OCI-LY7 (cell line): ENCODE measurements around the gene ALKBH3. TPM values are rescaled to one million over a fixed set of nuclear protein-coding genes. Genes with fewer than 3 reads are reported as not detected.

Experiments
- BruUV-seq: library from RNA; stranded (reverse); fragments of 400-500 nt; replicated peaks from 2 replicates; lab custom pipeline; 2021; lab: Mats Ljungman, UMichigan
- CTCF ChIA-PET: fragments of 300-600 bp; sonication (Branson Sonifier 250); formaldehyde crosslinking; loops from one replicate; lab custom pipeline; 2022; ENCODE audit warnings: antibody characterized with exemption; ENCODE audit not compliant: unreplicated experiment; lab: Charles Lee
- POLR2A ChIA-PET: fragments of 300-600 bp; sonication (Branson Sonifier 250); formaldehyde crosslinking; loops from one replicate; lab custom pipeline; 2022; ENCODE audit warnings: antibody characterized with exemption; lab: Charles Lee
- DNase-seq: peaks from one replicate; pipeline ENCODE4 v3.0.0-alpha.2; 2015; ENCODE audit warnings: low spot score
- H2AFZ ChIP-seq: fragments of 200-600 bp; sonication (generic), shearing (Covaris generic); 2 replicates; pipeline ENCODE4 v1.6.1; 2014; ENCODE audit warnings: mild to moderate bottlenecking, antibody characterized with exemption, low read length, moderate library complexity
- H3K27ac ChIP-seq: fragments of 200-600 bp; sonication (generic); 2 replicates; pipeline ENCODE4 v1.5.1; 2014; ENCODE audit warnings: mixed run types, low read depth, mild to moderate bottlenecking, moderate library complexity, low read length, inconsistent platforms; ENCODE audit not compliant: poor library complexity, severe bottlenecking
- H3K36me3 ChIP-seq: fragments of 200-600 bp; sonication (generic); 2 replicates; pipeline ENCODE4 v1.6.1; 2014; ENCODE audit warnings: mild to moderate bottlenecking, antibody characterized with exemption, low read length, moderate library complexity, mixed read lengths; ENCODE audit not compliant: insufficient read depth
- H3K4me1 ChIP-seq: fragments of 200-600 bp; sonication (generic); 2 replicates; pipeline ENCODE4 v1.5.1; 2014; ENCODE audit warnings: mild to moderate bottlenecking, low read length; ENCODE audit not compliant: insufficient read depth, poor library complexity, severe bottlenecking
- H3K4me2 ChIP-seq: fragments of 200-600 bp; sonication (generic); 2 replicates; pipeline ENCODE4 v1.6.1; 2014; ENCODE audit warnings: mild to moderate bottlenecking, low read length
- H3K4me3 ChIP-seq: fragments of 200-600 bp; sonication (generic); 2 replicates; pipeline ENCODE4 v1.5.1; 2014; ENCODE audit warnings: mild to moderate bottlenecking, low read depth, low read length; ENCODE audit not compliant: poor library complexity, severe bottlenecking
- H3K79me2 ChIP-seq: fragments of 200-600 bp; sonication (generic); 2 replicates; pipeline ENCODE4 v1.6.1; 2016; ENCODE audit warnings: low read depth, mild to moderate bottlenecking, low read length, moderate library complexity, mixed read lengths; ENCODE audit not compliant: insufficient read depth
- H3K9me2 ChIP-seq: fragments of 200-600 bp; sonication (generic); 2 replicates; pipeline ENCODE4 v1.6.1; 2016; ENCODE audit warnings: mild to moderate bottlenecking, low read length, mixed read lengths; ENCODE audit not compliant: insufficient read depth
- H3K9me3 ChIP-seq: fragments of 200-600 bp; sonication (generic); 2 replicates; pipeline ENCODE4 v1.6.1; 2014; ENCODE audit warnings: mild to moderate bottlenecking, mixed run types, low read length, mixed read lengths
- H4K20me1 ChIP-seq: fragments of 200-600 bp; sonication (generic); 2 replicates; pipeline ENCODE4 v1.6.1; 2014; ENCODE audit warnings: mild to moderate bottlenecking, antibody characterized with exemption, low read length, moderate library complexity, mixed read lengths; ENCODE audit not compliant: insufficient read depth
- EZH2phosphoT487 ChIP-seq: fragments of 200-600 bp; sonication (generic); IDR thresholded peaks from 2 replicates; pipeline ENCODE4 v1.6.1; 2018; ENCODE audit warnings: low read depth, borderline replicate concordance, mild to moderate bottlenecking, mixed run types, antibody characterized with exemption, low read length, moderate library complexity, mixed read lengths
- intact Hi-C: fragments of 100-400 bp; cut with micrococcal nuclease; formaldehyde crosslinking; loops from one replicate; pipeline ENCODE4 v1.10.0; 2022; ENCODE audit not compliant: unreplicated experiment
- total RNA-seq, 2 experiments: library from RNA; depleted of rRNA in 1 of 2; stranded (reverse); fragments of >200 nt in 1 of 2; shearing (Covaris generic) in 1 of 2; gene quantifications; 2 replicates each; pipeline ENCODE4 v1.2.3, GENCODE V29; 2014 to 2022
- TF ChIP-seq, protein P1 (sequence below): fragments of 200-600 bp; sonication (generic); conservative IDR thresholded peaks from 2 replicates; pipeline ENCODE4 v1.5.1; 2014; ENCODE audit warnings: mild to moderate bottlenecking, antibody characterized with exemption, low read length, moderate library complexity, mixed read lengths

Gene ALKBH3
- total RNA-seq, 2 experiments from 2014 or later, result not detected

DNA sequence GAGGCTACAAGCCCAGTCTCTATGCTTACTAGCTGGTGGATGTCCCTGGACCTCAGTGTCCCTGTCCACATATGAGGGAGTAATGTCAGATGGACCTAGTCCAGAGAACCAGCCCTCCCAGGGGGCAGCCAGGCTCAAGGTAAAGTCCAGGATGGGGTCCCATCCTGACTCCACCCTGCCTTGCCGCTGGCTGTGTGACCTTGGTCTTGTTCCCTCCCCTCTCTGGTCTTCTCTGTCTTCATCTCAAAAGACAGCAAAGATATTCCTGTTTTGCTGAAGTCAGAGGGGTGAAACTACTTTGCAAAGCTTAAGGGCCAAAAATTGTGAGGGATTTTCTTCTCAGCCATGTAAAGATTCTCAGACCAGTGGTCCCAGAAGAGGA lies 52.6 kb downstream of the ALKBH3 start:
- no peak overlapping the region for H3K4me2 ChIP-seq
- DNase-seq, result no peak
- H3K9me3 ChIP-seq, result no peaks in the 10 kb centered on the region
- no TSS peak for BruUV-seq
- H3K9me2 ChIP-seq, result no peaks in the 10 kb centered on the region
- CTCF ChIA-PET, result no interaction called here
- H3K4me3 ChIP-seq, result no peak overlapping the region
- H3K36me3 ChIP-seq, result no peaks in the 10 kb centered on the region
- intact Hi-C loops, result no loop called here
- H3K4me1 ChIP-seq, result no peaks in the 10 kb centered on the region
- H4K20me1 ChIP-seq, result no peaks in the 10 kb centered on the region
- H3K27ac ChIP-seq, result no peak overlapping the region
- no peak for TF ChIP-seq EZH2phosphoT487
- TF ChIP-seq, protein P1, sequence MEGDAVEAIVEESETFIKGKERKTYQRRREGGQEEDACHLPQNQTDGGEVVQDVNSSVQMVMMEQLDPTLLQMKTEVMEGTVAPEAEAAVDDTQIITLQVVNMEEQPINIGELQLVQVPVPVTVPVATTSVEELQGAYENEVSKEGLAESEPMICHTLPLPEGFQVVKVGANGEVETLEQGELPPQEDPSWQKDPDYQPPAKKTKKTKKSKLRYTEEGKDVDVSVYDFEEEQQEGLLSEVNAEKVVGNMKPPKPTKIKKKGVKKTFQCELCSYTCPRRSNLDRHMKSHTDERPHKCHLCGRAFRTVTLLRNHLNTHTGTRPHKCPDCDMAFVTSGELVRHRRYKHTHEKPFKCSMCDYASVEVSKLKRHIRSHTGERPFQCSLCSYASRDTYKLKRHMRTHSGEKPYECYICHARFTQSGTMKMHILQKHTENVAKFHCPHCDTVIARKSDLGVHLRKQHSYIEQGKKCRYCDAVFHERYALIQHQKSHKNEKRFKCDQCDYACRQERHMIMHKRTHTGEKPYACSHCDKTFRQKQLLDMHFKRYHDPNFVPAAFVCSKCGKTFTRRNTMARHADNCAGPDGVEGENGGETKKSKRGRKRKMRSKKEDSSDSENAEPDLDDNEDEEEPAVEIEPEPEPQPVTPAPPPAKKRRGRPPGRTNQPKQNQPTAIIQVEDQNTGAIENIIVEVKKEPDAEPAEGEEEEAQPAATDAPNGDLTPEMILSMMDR, result no peak
- no peaks in the 10 kb centered on the region for H3K79me2 ChIP-seq
- H2AFZ ChIP-seq, result no peak overlapping the region
- POLR2A ChIA-PET, result no interaction called here

- CTCF ChIA-PET, result no interaction called here
- no peak overlapping the region for H3K4me3 ChIP-seq
- no peak for DNase-seq
- H3K36me3 ChIP-seq, result no peaks in the 10 kb centered on the region
- no peak for TF ChIP-seq EZH2phosphoT487
- TF ChIP-seq, protein P1, result no peak
- no peaks in the 10 kb centered on the region for H3K79me2 ChIP-seq
- H3K4me1 ChIP-seq, result no peaks in the 10 kb centered on the region
- no TSS peak for BruUV-seq
- H3K4me2 ChIP-seq, result no peak overlapping the region
- no peaks in the 10 kb centered on the region for H3K9me2 ChIP-seq
- H2AFZ ChIP-seq, result no peak overlapping the region
- H3K27ac ChIP-seq, result no peak overlapping the region
- H3K9me3 ChIP-seq, result no peaks in the 10 kb centered on the region
- intact Hi-C loops, result no loop called here
- POLR2A ChIA-PET, result no interaction called here
- no peaks in the 10 kb centered on the region for H4K20me1 ChIP-seq
These were observed 53.2 kb downstream of the ALKBH3 start for GRCh38 chr11:43933608-43934551.
